Measurements from ENCODE around the gene DNAH6.
"Not testable (repeated sequence)": the region's sequence is repeated elsewhere in the genome, so short reads cannot be mapped to it uniquely, and the experiment has no call there.

Gene DNAH6

GRCh38 chr2:84498150-84498799 lies 18.0 kb upstream of the DNAH6 start:
- TF ChIP-seq ZFX (IDR thresholded peaks at IDR 0.05; ENCODE audit: borderline replicate concordance) (no peak), CTCF (IDR thresholded peaks at IDR 0.05) (no peak)
- no peak overlapping the region for H3K27ac ChIP-seq

- H3K27ac ChIP-seq, result not testable (repeated sequence)
Measured at GRCh38 chr2:84511024-84511423, 5.3 kb upstream of the DNAH6 start.

GRCh38 chr2:84515788-84516187 lies 510 bp upstream of the DNAH6 start:
- TF ChIP-seq CTCF (IDR thresholded peaks at IDR 0.05), result no peak
- no peak for TF ChIP-seq ZFX (IDR thresholded peaks at IDR 0.05; ENCODE audit: borderline replicate concordance)
- H3K27ac ChIP-seq, result peak overlapping the region; percentile 44

- peak overlapping the region; percentile 51 for H3K27ac ChIP-seq
- no peak for TF ChIP-seq CTCF (IDR thresholded peaks at IDR 0.05)
- no peak for TF ChIP-seq ZFX (IDR thresholded peaks at IDR 0.05; ENCODE audit: borderline replicate concordance)
Measured at GRCh38 chr2:84519332-84519957, 3.1 kb downstream of the DNAH6 start.

- H3K27ac ChIP-seq, result peak overlapping the region; percentile 64; the same call in 1 of the 2 replicates
- 0 out of 2 replicates have a peak, but pooled peaks have one; percentile 10 for TF ChIP-seq CTCF (IDR thresholded peaks at IDR 0.05)
- TF ChIP-seq ZFX (IDR thresholded peaks at IDR 0.05; ENCODE audit: borderline replicate concordance), result no peak
Measured at GRCh38 chr2:84526562-84526961, 10.3 kb downstream of the DNAH6 start.

GRCh38 chr2:84527137-84528129 lies 11.1 kb downstream of the DNAH6 start:
- TF ChIP-seq CTCF (IDR thresholded peaks at IDR 0.05) (no peak), ZFX (IDR thresholded peaks at IDR 0.05; ENCODE audit: borderline replicate concordance) (no peak)
- H3K27ac ChIP-seq, result peak overlapping the region; percentile 64

GRCh38 chr2:84532291-84532690 lies 16.0 kb downstream of the DNAH6 start:
- TF ChIP-seq ZFX (IDR thresholded peaks at IDR 0.05; ENCODE audit: borderline replicate concordance), result no peak
- TF ChIP-seq CTCF (IDR thresholded peaks at IDR 0.05), result no peak
- H3K27ac ChIP-seq, result peak overlapping the region; percentile 60

Data from 22Rv1 (cell line).